ENCODE measurements around the gene RNU2-63P. TPM values are rescaled to one million over a fixed set of nuclear protein-coding genes. Genes with fewer than 3 reads are reported as not detected.
A peak's percentile ranks its signal among the peaks of the same experiment; 100 is the strongest.

Gene RNU2-63P
- 10 to 100 TPM in 1 of 7 donors, 1 to 10 TPM in 3, not detected in 3; 3.5 to 11.6 (median 7.0) TPM for total RNA-seq
- polyA plus RNA-seq = not detected
- long read RNA-seq, donor 1, partial matches to known transcripts = 0 of 1 reads
- long read RNA-seq, donor 1, other reads (novel, unspliced or antisense) = 0 of 1 reads
- long read RNA-seq, donor 2, partial matches to known transcripts = 0 of 2 reads
- long read RNA-seq, donor 2, other reads (novel, unspliced or antisense) = 0 of 2 reads

DNA sequence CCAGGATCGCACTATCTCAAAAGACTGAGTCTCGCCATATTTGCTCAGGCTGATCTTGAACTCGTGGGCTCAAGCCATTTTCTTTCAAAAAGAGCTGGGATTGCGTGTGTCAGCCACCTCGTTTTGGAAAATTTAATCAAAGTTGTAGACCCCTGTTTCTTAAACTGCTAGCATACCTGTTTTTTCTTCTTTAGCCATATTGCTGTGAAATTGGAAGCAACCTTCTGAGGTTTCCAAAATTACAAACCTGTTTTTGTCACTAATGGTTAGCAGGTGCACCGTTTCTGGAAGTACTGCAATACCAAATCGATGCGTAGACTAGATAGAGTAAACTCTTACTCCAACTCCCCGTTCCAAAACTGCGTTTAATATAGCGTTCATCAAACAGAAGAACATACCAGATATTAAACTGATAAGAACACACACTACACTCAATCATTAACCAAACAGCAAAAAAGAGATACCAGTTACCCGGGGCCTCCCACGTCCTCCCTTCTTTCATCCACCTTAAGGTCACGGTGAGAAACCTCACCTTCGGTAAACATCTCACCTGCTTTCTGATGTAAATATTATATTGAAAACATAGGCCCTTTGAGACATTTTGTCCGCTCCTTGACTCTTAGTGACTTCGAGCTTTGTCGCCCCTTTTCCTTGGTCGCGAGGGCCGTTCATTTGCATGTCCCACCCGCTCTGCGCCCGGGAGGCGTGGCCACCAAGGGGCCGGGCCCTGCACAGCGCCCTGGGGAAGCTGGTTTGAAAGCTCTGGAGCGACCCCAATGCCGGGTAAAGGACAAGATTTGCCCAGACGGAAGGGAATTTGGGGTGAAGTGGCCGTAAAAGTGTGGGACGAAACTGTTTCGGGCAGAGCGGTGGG is at the start of gene RNU2-63P:
TSS of gene RNU2-63P (minus strand) at position 462 of the 874 bp plus-strand sequence.
- peak within 1 kb of the TSS; percentile 55 to 81 (median 58) for H3K4me3 ChIP-seq
- peak; percentile 93 for DNase-seq
- H3K4me1 ChIP-seq = peaks cover 0 to 19% (median 7%) of the 10 kb centered on the region in 6 donors
- H3K9me3 ChIP-seq = peaks cover 0 to 7% (median 0%) of the 10 kb centered on the region in 8 donors
- no peaks in the 10 kb centered on the region for H3K27me3 ChIP-seq (replicated peaks in 1 of 7)
- WGBS, 5 donors = 8 to 14% (median 9%) methylated on average over 33 to 34 of the region's 34 CpGs
- H3K36me3 ChIP-seq = no peaks in the 10 kb centered on the region
- intact Hi-C loops (cut with DNase I; ENCODE audit: low total_unique reads) = no loop called here
- TF ChIP-seq POLR2AphosphoS5 (IDR thresholded peaks at IDR 0.05) (peak; percentile 70 to 97 (median 82)), CTCF (IDR thresholded peaks at IDR 0.05 in 8 of 11, conservative IDR thresholded peaks at IDR 0.05 in 3 of 11) (peak in 2 of 11 experiments; percentile 13 to 33), POLR2A (IDR thresholded peaks at IDR 0.05) (peak in 1 of 3 donors; percentile 48)
- peak within 1 kb of the TSS; percentile 53 to 92 (median 82) for H3K27ac ChIP-seq

GRCh38 chr2:88061295-88061694 is 44.9 kb upstream of the RNU2-63P start:
- intact Hi-C loops (cut with DNase I; ENCODE audit: low total_unique reads) = loop anchor here (5.0 kb wide), 1 partner anchor 101 kb away; no protein-coding TSS in a partner anchor
- DNase-seq = no peak
- 77 to 89% (median 84%) methylated on average over 3 of the region's 3 CpGs for WGBS, 5 donors
- Histone ChIP-seq H3K4me3 (no peak overlapping the region), H3K36me3 (no peaks in the 10 kb centered on the region), H3K27me3 (replicated peaks in 1 of 7) (no peaks in the 10 kb centered on the region), H3K9me3 (no peaks in the 10 kb centered on the region), H3K4me1 (peaks cover 0 to 9% (median 1%) of the 10 kb centered on the region in 6 donors), H3K27ac (no peak overlapping the region)
- TF ChIP-seq POLR2A (IDR thresholded peaks at IDR 0.05) (no peak), POLR2AphosphoS5 (IDR thresholded peaks at IDR 0.05) (no peak), CTCF (IDR thresholded peaks at IDR 0.05 in 8 of 11, conservative IDR thresholded peaks at IDR 0.05 in 3 of 11) (no peak)

- 83 to 96% (median 88%) methylated on average over 2 of the region's 2 CpGs for WGBS, 5 donors
- DNase-seq = no peak
- no peaks in the 10 kb centered on the region for H3K9me3 ChIP-seq
- TF ChIP-seq POLR2A (IDR thresholded peaks at IDR 0.05) = no peak
- H3K4me1 ChIP-seq = peaks cover 0 to 13% (median 5%) of the 10 kb centered on the region in 6 donors
- no peaks in the 10 kb centered on the region for H3K27me3 ChIP-seq (replicated peaks in 1 of 7)
- intact Hi-C loops (cut with DNase I; ENCODE audit: low total_unique reads) = loop anchor here (5.0 kb wide), 1 partner anchor 101 kb away; no protein-coding TSS in a partner anchor
- no peaks in the 10 kb centered on the region for H3K36me3 ChIP-seq
- H3K27ac ChIP-seq = no peak overlapping the region
- no peak overlapping the region for H3K4me3 ChIP-seq
Measured at GRCh38 chr2:88060907-88061275, 44.5 kb upstream of the RNU2-63P start.

DNA sequence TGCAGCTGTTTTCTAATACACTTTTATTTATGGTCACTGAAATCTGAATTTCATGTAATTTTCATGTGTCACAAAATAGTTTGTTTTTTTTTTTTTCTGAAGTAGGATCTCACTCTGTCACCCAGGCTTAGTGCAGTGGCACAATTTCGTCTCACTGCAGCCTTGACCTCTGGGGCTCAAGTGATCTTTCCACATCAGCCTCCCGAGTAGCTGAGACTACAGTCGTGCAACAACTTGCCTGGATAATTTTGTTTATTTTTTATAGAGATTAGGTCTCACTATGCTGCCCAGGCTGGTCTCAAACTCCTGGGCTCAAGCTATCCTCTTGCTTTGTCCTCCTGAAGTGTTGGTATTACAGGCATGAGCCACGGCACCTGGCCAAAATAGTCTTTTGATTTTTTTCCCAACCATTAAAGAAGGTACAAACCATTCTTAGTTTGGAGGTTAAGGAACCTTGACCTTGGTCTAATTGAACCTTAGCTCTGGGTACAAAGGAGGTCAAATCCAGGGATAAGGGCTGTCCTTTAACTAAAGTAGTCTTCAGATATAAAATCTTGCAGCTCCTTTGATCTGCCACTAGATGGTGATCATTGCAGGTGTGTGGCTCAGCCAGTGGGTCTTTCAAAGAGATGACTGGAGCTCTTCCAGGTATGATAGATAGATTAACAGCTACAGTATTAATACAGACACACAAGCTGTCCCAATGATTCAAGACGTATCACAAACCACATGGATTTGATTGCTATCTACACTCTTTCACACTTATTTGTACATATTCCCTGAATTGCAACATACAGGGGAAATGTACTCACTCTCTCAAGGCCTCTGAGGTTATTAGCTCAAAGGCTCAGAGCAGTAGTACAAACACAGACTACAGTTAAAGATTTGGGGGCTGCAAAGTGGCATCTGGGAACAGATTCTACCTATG is 43.9 kb upstream of the RNU2-63P start:
- no peak for DNase-seq
- intact Hi-C loops (cut with DNase I; ENCODE audit: low total_unique reads) = loop anchor here (5.0 kb wide), 1 partner anchor 102 kb away; no protein-coding TSS in a partner anchor

More for the DNA sequence above, 43.9 kb upstream of the RNU2-63P start:
- H3K4me3 ChIP-seq = no peak overlapping the region
- WGBS, 5 donors = 51 to 68% (median 58%) methylated on average over 5 of the region's 5 CpGs
- no peak for TF ChIP-seq POLR2A (IDR thresholded peaks at IDR 0.05)
- TF ChIP-seq POLR2AphosphoS5 (IDR thresholded peaks at IDR 0.05) = no peak
- peak in 10 of 11 experiments; percentile 36 to 75 (median 64) for TF ChIP-seq CTCF (IDR thresholded peaks at IDR 0.05 in 8 of 11, conservative IDR thresholded peaks at IDR 0.05 in 3 of 11)
- no peaks in the 10 kb centered on the region for H3K36me3 ChIP-seq
- H3K27ac ChIP-seq = no peak overlapping the region
- H3K4me1 ChIP-seq = peaks cover 0 to 14% (median 8%) of the 10 kb centered on the region in 6 donors
- H3K9me3 ChIP-seq = no peaks in the 10 kb centered on the region
- H3K27me3 ChIP-seq (replicated peaks in 1 of 7) = no peaks in the 10 kb centered on the region
